Hepatic stellate cell (primary cell): ENCODE results near the gene RANBP17.
A peak's percentile ranks its signal among the peaks of the same experiment; 100 is the strongest.
"Not testable (repeated sequence)": the region's sequence is repeated elsewhere in the genome, so short reads cannot be mapped to it uniquely, and the experiment has no call there.

Source experiments
- DNase-seq: peaks from one replicate; pipeline ENCODE4 v3.0.0; 2011; ENCODE audit warnings: low spot score

RANBP17 gene

GRCh38 chr5:170945275-170945674, 83.5 kb downstream of the RANBP17 start:
- no peak for DNase-seq

GRCh38 chr5:170960567-170960966, 98.7 kb downstream of the RANBP17 start:
- no peak for DNase-seq

- DNase-seq: no peak
These were observed 101.7 kb downstream of the RANBP17 start for GRCh38 chr5:170963521-170963920.

- no peak for DNase-seq
These were observed 112.6 kb downstream of the RANBP17 start for GRCh38 chr5:170974461-170974860.

- not testable (repeated sequence) for DNase-seq
These were observed 118.4 kb downstream of the RANBP17 start for GRCh38 chr5:170980261-170980660.

GRCh38 chr5:170985486-170985885, 123.7 kb downstream of the RANBP17 start:
- DNase-seq: no peak

DNA sequence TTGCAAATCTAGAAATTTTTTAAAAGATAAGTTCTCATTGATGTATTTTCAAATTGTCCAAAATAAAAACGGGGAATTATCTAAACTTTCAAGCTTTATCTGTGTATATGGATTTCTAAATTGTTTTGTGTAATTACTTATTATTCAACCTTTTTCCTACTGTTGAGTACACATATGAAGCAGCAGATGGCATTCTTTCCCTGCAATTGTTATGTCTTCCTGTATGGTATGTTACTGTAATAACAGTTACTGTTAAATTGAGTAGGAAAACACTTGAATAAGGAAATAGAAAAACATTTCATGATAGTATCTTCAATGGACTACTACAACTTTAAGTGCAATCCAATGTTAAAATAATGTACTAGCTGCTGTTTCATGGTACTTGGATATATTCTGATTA, 124.8 kb downstream of the RANBP17 start:
- no peak for DNase-seq

- DNase-seq: no peak
These were observed 131.7 kb downstream of the RANBP17 start for GRCh38 chr5:170993476-170993875.

GRCh38 chr5:171010086-171010485, 148.3 kb downstream of the RANBP17 start:
- DNase-seq: no peak

- no peak for DNase-seq
These were observed 149.0 kb downstream of the RANBP17 start for GRCh38 chr5:171010816-171011215.

GRCh38 chr5:171023508-171023907, 161.7 kb downstream of the RANBP17 start:
- no peak for DNase-seq

DNA sequence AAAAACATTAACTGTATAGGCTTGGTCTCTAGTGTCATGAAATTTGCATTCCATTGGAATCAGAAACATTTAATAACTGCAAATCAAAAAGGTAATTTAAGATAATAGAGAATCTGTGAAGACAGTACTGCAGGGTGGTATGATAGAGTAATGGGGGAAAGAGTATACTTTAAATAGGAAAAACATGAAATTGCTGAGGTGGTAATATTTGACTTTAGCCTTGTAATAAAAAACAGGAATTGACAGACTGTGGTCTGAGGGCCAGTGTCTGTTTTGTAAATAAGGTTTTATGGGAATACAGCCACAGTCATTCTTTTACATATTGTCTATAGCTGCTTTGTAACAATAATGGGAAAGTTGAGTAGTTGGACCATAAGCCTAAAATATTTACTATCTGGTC, 162.3 kb downstream of the RANBP17 start:
- no peak for DNase-seq

DNA sequence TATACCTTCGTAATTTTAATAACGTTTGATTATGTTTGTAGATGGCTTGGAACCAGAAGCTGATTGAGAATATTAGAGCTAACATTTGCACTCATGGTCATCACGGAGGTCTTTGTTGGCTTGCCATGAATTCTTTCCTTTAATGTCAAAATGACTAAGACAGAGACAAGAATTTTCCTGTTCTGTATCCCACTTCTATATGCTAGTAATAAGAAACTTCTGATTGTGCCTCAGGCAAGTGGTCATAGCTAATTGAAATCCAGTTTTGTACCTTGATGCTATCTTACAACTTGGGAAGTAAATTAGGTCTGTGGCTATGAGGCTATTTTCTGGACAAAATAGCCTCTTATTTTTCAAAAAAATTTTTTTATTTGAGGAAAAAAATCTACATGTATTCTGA, 167.6 kb downstream of the RANBP17 start:
- DNase-seq: no peak

GRCh38 chr5:171031977-171032376, 170.2 kb downstream of the RANBP17 start:
- DNase-seq: no peak

- DNase-seq: no peak
These were observed 170.7 kb downstream of the RANBP17 start for GRCh38 chr5:171032435-171032973.

- DNase-seq: not testable (repeated sequence)
These were observed 180.1 kb downstream of the RANBP17 start for GRCh38 chr5:171041893-171042292.

- DNase-seq: no peak
These were observed 189.1 kb downstream of the RANBP17 start for GRCh38 chr5:171050916-171051315.

GRCh38 chr5:171055875-171056454, 194.1 kb downstream of the RANBP17 start:
- no peak for DNase-seq

DNA sequence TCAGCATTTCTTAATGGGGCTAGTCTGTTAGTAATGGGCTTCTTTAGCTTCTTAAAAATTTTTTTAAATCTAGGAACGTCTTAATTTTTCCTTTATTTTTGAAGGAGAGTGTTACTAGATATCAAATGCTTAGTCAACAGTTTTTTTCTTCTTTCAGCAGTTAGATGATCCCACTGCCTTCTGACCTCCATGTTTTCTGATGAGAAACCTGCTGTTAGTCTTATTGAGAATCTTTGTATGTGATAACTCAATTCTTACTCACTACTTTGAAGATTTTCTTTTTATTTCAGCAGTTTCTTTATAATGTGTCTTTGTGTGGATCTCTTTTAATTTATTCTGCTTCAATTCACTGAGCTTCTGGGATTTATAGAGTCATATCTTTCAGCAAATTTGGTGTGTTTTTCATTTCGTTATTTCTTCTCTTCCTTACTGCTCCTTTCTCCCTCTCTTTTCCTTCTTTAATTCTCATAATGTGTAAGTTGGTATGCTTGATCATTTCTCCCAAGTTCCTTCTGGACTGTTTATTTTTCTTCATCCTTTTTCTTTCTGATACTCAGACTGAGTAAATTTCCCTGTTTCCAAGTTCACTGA, 205.8 kb downstream of the RANBP17 start:
- DNase-seq: no peak

GRCh38 chr5:171074747-171075146, 212.9 kb downstream of the RANBP17 start:
- no peak for DNase-seq

- DNase-seq: no peak
These were observed 218.5 kb downstream of the RANBP17 start for GRCh38 chr5:171080186-171080938.

GRCh38 chr5:171081319-171081718, 219.5 kb downstream of the RANBP17 start:
- DNase-seq: no peak

- DNase-seq: peak; percentile 8
These were observed 230.4 kb downstream of the RANBP17 start for GRCh38 chr5:171092194-171092593.
